ENCODE data around the gene TMEM209. TPM values are rescaled to one million over a fixed set of nuclear protein-coding genes. Genes with fewer than 3 reads are reported as not detected.

TMEM209 gene
- total and polyA plus RNA-seq, 7 donors: 5.2 to 11.3 (median 9.0) TPM

- no peaks in the 10 kb centered on the region for H3K9me3 ChIP-seq
- ATAC-seq: peak in 1 of 4 donors; percentile 2
- 67 to 73% (median 71%) methylated on average over 17 of the region's 17 CpGs for WGBS, 3 donors
- intact Hi-C loops (cut with DNase I): no loop called here
- no peaks in the 10 kb centered on the region for H3K4me1 ChIP-seq
- peaks cover 0 to 14% of the 10 kb centered on the region in 2 donors for H3K36me3 ChIP-seq (ENCODE audit: insufficient read depth in 1 of 2, low read depth in 1 of 2)
- no peaks in the 10 kb centered on the region for H3K27me3 ChIP-seq (ENCODE audit: insufficient read depth in 3 of 3, low read length in 2 of 3)
- DNase-seq: no peak
- H3K27ac ChIP-seq: no peak overlapping the region
- TF ChIP-seq CTCF (IDR thresholded peaks at IDR 0.05): no peak
- peak overlapping the region; percentile 55 for H3K4me3 ChIP-seq
These were observed 63.1 kb downstream of the TMEM209 start for GRCh38 chr7:130141884-130142653.

GRCh38 chr7:130141161-130141883, 63.9 kb downstream of the TMEM209 start:
- ATAC-seq (peak; percentile 56 to 83 (median 68)), DNase-seq (peak; percentile 42 to 80)
- no peaks in the 10 kb centered on the region for H3K4me1 ChIP-seq

GRCh38 chr7:130140551-130141160, 64.5 kb downstream of the TMEM209 start:
- ATAC-seq: peak in 1 of 4 donors; percentile 49
- DNase-seq: peak in 1 of 2 donors; percentile 67
- no peaks in the 10 kb centered on the region for H3K27me3 ChIP-seq (ENCODE audit: insufficient read depth in 3 of 3, low read length in 2 of 3)
- peak overlapping the region; percentile 46 for H3K27ac ChIP-seq
- intact Hi-C loops (cut with DNase I): no loop called here
- peak overlapping the region; percentile 55 for H3K4me3 ChIP-seq
- no peak for TF ChIP-seq CTCF (IDR thresholded peaks at IDR 0.05)
- H3K4me1 ChIP-seq: no peaks in the 10 kb centered on the region
- H3K36me3 ChIP-seq (ENCODE audit: insufficient read depth in 1 of 2, low read depth in 1 of 2): peaks cover 0 to 23% of the 10 kb centered on the region in 2 donors
- WGBS, 3 donors: 77 to 86% (median 84%) methylated on average over 45 to 47 of the region's 47 CpGs
- no peaks in the 10 kb centered on the region for H3K9me3 ChIP-seq

More at GRCh38 chr7:130141161-130141883, 63.9 kb downstream of the TMEM209 start:
- intact Hi-C loops (cut with DNase I): no loop called here
- Histone ChIP-seq H3K4me3 (peak overlapping the region; percentile 55), H3K27me3 (ENCODE audit: insufficient read depth in 3 of 3, low read length in 2 of 3) (no peaks in the 10 kb centered on the region), H3K27ac (peak overlapping the region; percentile 46), H3K9me3 (no peaks in the 10 kb centered on the region), H3K36me3 (ENCODE audit: insufficient read depth in 1 of 2, low read depth in 1 of 2) (peaks cover 0 to 21% of the 10 kb centered on the region in 2 donors)
- 37 to 48% (median 39%) methylated on average over 34 to 39 of the region's 39 CpGs for WGBS, 3 donors
- TF ChIP-seq CTCF (IDR thresholded peaks at IDR 0.05): no peak

- Histone ChIP-seq H3K36me3 (ENCODE audit: insufficient read depth in 1 of 2, low read depth in 1 of 2) (peaks cover 0 to 32% of the 10 kb centered on the region in 2 donors), H3K27me3 (ENCODE audit: insufficient read depth in 3 of 3, low read length in 2 of 3) (no peaks in the 10 kb centered on the region), H3K9me3 (no peaks in the 10 kb centered on the region), H3K4me3 (no peak overlapping the region), H3K4me1 (no peaks in the 10 kb centered on the region), H3K27ac (no peak overlapping the region)
- ATAC-seq (no peak), DNase-seq (no peak)
- TF ChIP-seq CTCF (IDR thresholded peaks at IDR 0.05): no peak
- 93 to 98% (median 94%) methylated on average over 2 of the region's 2 CpGs for WGBS, 3 donors
- intact Hi-C loops (cut with DNase I): no loop called here
These were observed 65.8 kb downstream of the TMEM209 start for GRCh38 chr7:130139193-130139960.

Data from psoas muscle (tissue), 8 donors.